GM13977 (cell line): ENCODE data around the gene ETS1.

Experiments
- DNase-seq: peaks from one replicate; pipeline ENCODE4 v3.0.0; 2012; ENCODE audit warnings: low spot score
- CTCF ChIP-seq: IDR thresholded peaks from 2 replicates; pipeline ENCODE4 v1.5.1; 2012; ENCODE audit warnings: mild to moderate bottlenecking, control low read depth; ENCODE audit not compliant: insufficient read depth; ENCODE audit errors: extremely low read depth, missing control alignments
- in situ Hi-C: fragments of 300-500 bp; cut with MboI; formaldehyde crosslinking; loops from one replicate; pipeline ENCODE4 v1.12.0; 2022; ENCODE audit warnings: low sequenced_read_pairs, low pct_unique_long_range_greater_than_20kb, mixed read lengths, inconsistent platforms; ENCODE audit not compliant: unreplicated experiment

The ETS1 gene

GRCh38 chr11:128498721-128499245, 88.6 kb downstream of the ETS1 start:
- DNase-seq = no peak
- in situ Hi-C loops = loop anchor here (25.0 kb wide), 1 partner anchor 461 kb away; no protein-coding TSS in a partner anchor
- TF ChIP-seq CTCF = no peak

GRCh38 chr11:128497776-128498095, 89.6 kb downstream of the ETS1 start:
- in situ Hi-C loops = loop anchor here (25.0 kb wide), 1 partner anchor 460 kb away; no protein-coding TSS in a partner anchor

GRCh38 chr11:128497061-128497775, 90.1 kb downstream of the ETS1 start:
- in situ Hi-C loops = loop anchor here (25.0 kb wide), 1 partner anchor 460 kb away; no protein-coding TSS in a partner anchor
- no peak for TF ChIP-seq CTCF
- DNase-seq = peak; percentile 46

More at GRCh38 chr11:128497776-128498095, 89.6 kb downstream of the ETS1 start:
- no peak for DNase-seq
- no peak for TF ChIP-seq CTCF

GRCh38 chr11:128496692-128497060, 90.7 kb downstream of the ETS1 start:
- no peak for DNase-seq
- no peak for TF ChIP-seq CTCF
- in situ Hi-C loops = loop anchor here (25.0 kb wide), 1 partner anchor 459 kb away; no protein-coding TSS in a partner anchor

- in situ Hi-C loops = loop anchor here (25.0 kb wide), 1 partner anchor 459 kb away; no protein-coding TSS in a partner anchor
- TF ChIP-seq CTCF = no peak
- DNase-seq = no peak
Measured at GRCh38 chr11:128496249-128496648, 91.1 kb downstream of the ETS1 start.

GRCh38 chr11:128494418-128495332, 92.7 kb downstream of the ETS1 start:
- no peak for DNase-seq
- TF ChIP-seq CTCF = no peak
- in situ Hi-C loops = loop anchor here (25.0 kb wide), 1 partner anchor 457 kb away; no protein-coding TSS in a partner anchor
